ENCODE data around the gene SLC8A1.

- no peak for TF ChIP-seq EZH2 (IDR thresholded peaks at IDR 0.05)
- TF ChIP-seq POLR2AphosphoS5 (IDR thresholded peaks at IDR 0.05; ENCODE audit: borderline replicate concordance, low read depth, low read length): no peak
- no peak for TF ChIP-seq FOXP2 (optimal IDR thresholded peaks at IDR 0.05; ENCODE audit: control extremely low read depth, extremely low read length, insufficient read depth)
These were observed 134.1 kb downstream of the SLC8A1 start for GRCh38 chr2:40317761-40318160.
